Fibroblast of skin of back (primary cell): ENCODE measurements around the gene CLEC4M. TPM values are rescaled to one million over a fixed set of nuclear protein-coding genes. Genes with fewer than 3 reads are reported as not detected.

Source experiments
- DNase-seq: peaks from one replicate; pipeline ENCODE4 v3.0.0-alpha.2; 2013
- polyA plus RNA-seq, 2 experiments: library from polyadenylated mRNA; unstranded; fragments of 120-200 nt; gene quantifications; one replicate each; pipeline ENCODE4 v1.2.1, GENCODE V29; 2013; ENCODE audit not compliant: insufficient read length in 2 of 2

The CLEC4M gene
- not detected for polyA plus RNA-seq (2013, experiment 1 of 2; ENCODE audit: insufficient read length)
- not detected for polyA plus RNA-seq (2013, experiment 2 of 2; ENCODE audit: insufficient read length)

GRCh38 chr19:7762719-7763293, at the start of gene CLEC4M:
CLEC4M (plus strand) TSS chr19:7763243; CDS start chr19:7763267, 24 bp downstream.
- no peak for DNase-seq

GRCh38 chr19:7715671-7716070, 47.4 kb upstream of the CLEC4M start:
- no peak for DNase-seq

- no peak for DNase-seq
These were observed 46.3 kb upstream of the CLEC4M start for GRCh38 chr19:7716762-7717161.

- DNase-seq: no peak
These were observed 44.4 kb upstream of the CLEC4M start for GRCh38 chr19:7718668-7719067.

- DNase-seq: no peak
These were observed 42.7 kb upstream of the CLEC4M start for GRCh38 chr19:7720351-7720750.

- DNase-seq: no peak
These were observed 40.8 kb upstream of the CLEC4M start for GRCh38 chr19:7722231-7722651.

- no peak for DNase-seq
These were observed 37.3 kb upstream of the CLEC4M start for GRCh38 chr19:7725791-7726190.

- no peak for DNase-seq
These were observed 33.8 kb upstream of the CLEC4M start for GRCh38 chr19:7729211-7729610.

- DNase-seq: no peak
These were observed 33.2 kb upstream of the CLEC4M start for GRCh38 chr19:7729831-7730285.

- no peak for DNase-seq
These were observed 32.5 kb upstream of the CLEC4M start for GRCh38 chr19:7730286-7731217.

GRCh38 chr19:7731218-7731595, 31.8 kb upstream of the CLEC4M start:
- no peak for DNase-seq

GRCh38 chr19:7731615-7732014, 31.4 kb upstream of the CLEC4M start:
- no peak for DNase-seq

- no peak for DNase-seq
These were observed 31.0 kb upstream of the CLEC4M start, which contains the start of gene CLEC4G for GRCh38 chr19:7732045-7732444. CLEC4G (minus strand) TSS chr19:7732110; CDS start chr19:7732102, 8 bp downstream.

GRCh38 chr19:7733376-7733775, 29.7 kb upstream of the CLEC4M start:
- no peak for DNase-seq

GRCh38 chr19:7734220-7735203, 28.5 kb upstream of the CLEC4M start:
- no peak for DNase-seq

- DNase-seq: no peak
These were observed 26.9 kb upstream of the CLEC4M start for GRCh38 chr19:7736148-7736547.

- DNase-seq: no peak
These were observed 25.8 kb upstream of the CLEC4M start for GRCh38 chr19:7737215-7737614.

- no peak for DNase-seq
These were observed 25.0 kb upstream of the CLEC4M start for GRCh38 chr19:7738023-7738422.

- no peak for DNase-seq
These were observed 23.8 kb upstream of the CLEC4M start for GRCh38 chr19:7739211-7739755.

- DNase-seq: no peak
These were observed 23.0 kb upstream of the CLEC4M start for GRCh38 chr19:7739801-7740681.

GRCh38 chr19:7740682-7741054, 22.4 kb upstream of the CLEC4M start:
- DNase-seq: no peak
